NCI-H748 (cell line): Measurements from ENCODE around the gene CLDND1.

ENCODE experiments used
- DNase-seq: peaks from one replicate; lab custom pipeline; 2025; ENCODE audit not compliant: unreplicated experiment; lab: John Stamatoyannopoulos, UW

Gene CLDND1

GRCh38 chr3:98518816-98519215 is 3.9 kb downstream of the CLDND1 start:
- DNase-seq = no peak

- no peak for DNase-seq
Measured at GRCh38 chr3:98514948-98515347, 7.8 kb downstream of the CLDND1 start.

- DNase-seq = no peak
Measured at GRCh38 chr3:98513736-98514135, 9.0 kb downstream of the CLDND1 start.

GRCh38 chr3:98513091-98513511 is 9.6 kb downstream of the CLDND1 start:
- DNase-seq = no peak

GRCh38 chr3:98512576-98512975 is 10.1 kb downstream of the CLDND1 start:
- DNase-seq = no peak

GRCh38 chr3:98508582-98508981 is 14.1 kb downstream of the CLDND1 start:
- DNase-seq = no peak

GRCh38 chr3:98504539-98504938 is 18.2 kb downstream of the CLDND1 start:
- DNase-seq = no peak

- DNase-seq = no peak
Measured at GRCh38 chr3:98501863-98502576, 20.7 kb downstream of the CLDND1 start.

- DNase-seq = no peak
Measured at GRCh38 chr3:98501270-98501669, 21.4 kb downstream of the CLDND1 start.

- DNase-seq = no peak
Measured at GRCh38 chr3:98500019-98500418, 22.7 kb downstream of the CLDND1 start.

- no peak for DNase-seq
Measured at GRCh38 chr3:98497381-98497780, 25.3 kb downstream of the CLDND1 start, which contains the start of gene OR5K2. Gene OR5K2, plus strand, starts transcription at chr3:98497681. Its CDS starts 0 bp downstream, at chr3:98497681.

- DNase-seq = no peak
Measured at GRCh38 chr3:98483626-98484025, 39.1 kb downstream of the CLDND1 start.

- DNase-seq = no peak
Measured at GRCh38 chr3:98482717-98483482, 39.8 kb downstream of the CLDND1 start.
